Ovary (tissue), 9 donors: ENCODE results near the gene PRPF19. TPM values are rescaled to one million over a fixed set of nuclear protein-coding genes. Genes with fewer than 3 reads are reported as not detected.

Experiments
- DNase-seq, 5 donors: peaks; one replicate each; pipeline ENCODE4 v3.0.0-alpha.2; 2019 to 2020
- H3K27ac ChIP-seq, 2 donors: fragments of 200-600 bp; one replicate each; pipeline versions ENCODE4 v1.5.1 to v1.8.0; 2019 to 2022
- H3K27me3 ChIP-seq: fragments of 200-600 bp; one replicate; pipeline ENCODE4 v1.8.0; 2022
- H3K36me3 ChIP-seq: fragments of 200-600 bp; sonication (generic); one replicate; pipeline ENCODE4 v1.5.1; 2019
- H3K4me1 ChIP-seq: one replicate; pipeline ENCODE4 v1.8.1; 2013; ENCODE audit warnings: mild to moderate bottlenecking, moderate library complexity; ENCODE audit not compliant: insufficient read depth
- H3K4me3 ChIP-seq: fragments of 200-600 bp; sonication (generic); one replicate; pipeline ENCODE4 v1.5.1; 2017
- H3K9me3 ChIP-seq, 2 donors: fragments of 200-600 bp in 1 of 2; sonication (generic) in 1 of 2; one replicate each; pipeline versions ENCODE4 v1.5.1 to v1.8.1; 2013 to 2019; ENCODE audit warnings: mild to moderate bottlenecking in 1 of 2, moderate library complexity in 1 of 2
- CTCF ChIP-seq, 3 donors: fragments of 450-650 bp in 2 of 3; fragments of 200-600 bp in 1 of 3; IDR thresholded peaks; one replicate each; pipeline versions ENCODE4 v1.5.1 to v1.8.0; 2016 to 2022; ENCODE audit warnings: antibody characterized with exemption in 3 of 3, mild to moderate bottlenecking in 1 of 3
- EP300 ChIP-seq: sonication (generic); formaldehyde crosslinking; IDR thresholded peaks from one replicate; pipeline ENCODE4 v1.6.1; 2017; ENCODE audit warnings: antibody characterized with exemption
- POLR2A ChIP-seq: fragments of 450-650 bp; IDR thresholded peaks from one replicate; pipeline ENCODE4 v1.6.1; 2017; ENCODE audit warnings: antibody characterized with exemption, mild to moderate bottlenecking, moderate library complexity
- WGBS, 3 donors: extraction: QIAGEN DNeasy Blood & Tissue Kit in 1 of 3; methylation state at CpG; one replicate each; pipeline versions ENCODE4 v1.1.5 to v1.1.7; 2013 to 2017; 5-methylcytosine and 5-hydroxymethylcytosine counted together
- intact Hi-C, 4 donors: fragments of 100-400 bp; cut with DNase I; formaldehyde crosslinking; loops; one replicate each; pipeline versions ENCODE4 v1.11.0 to v1.15.1; 2022 to 2023
- polyA plus RNA-seq, 2 donors: library from polyadenylated mRNA; stranded (reverse); fragments of 200-250 nt in 1 of 2; fragments of 350-450 nt in 1 of 2; fragmentation: Illumina TruSeq in 1 of 2; extraction: RNeasy Lipid Tissue Mini Kit (QIAGEN cat#74804) in 1 of 2; gene quantifications; one replicate each; pipeline ENCODE4 v1.2.3, GENCODE V29; 2013 to 2014
- total RNA-seq, 7 donors: library from RNA; depleted of rRNA in 2 of 7; stranded (reverse); fragments of >200 nt in 2 of 7; fragmentation: NEBNext Ultra II Directional in 3 of 7; extraction: Animal tissue kit (Norgen Biotek cat#: 25700) in 3 of 7; gene quantifications; one replicate each; pipeline versions ENCODE4 v1.1.0 to v1.2.4, GENCODE V29; 2016 to 2023
- donor health status: DM: no; HTN: no; CAD: no; lungs with moderate emphysema.
- donor health status: DM: no; HTN: no; CAD: no.
- donor health status: Bipolar disorder and iron deficiency.
- donor health status: DM: yes; HTN: yes; CAD: no.
- donor health status: DM: no; HTN: no; CAD: no.
- donor health status: DM: yes; HTN: yes; CAD: no.

PRPF19 gene
- total and polyA plus RNA-seq, 9 donors: 44.1 to 109 (median 91.6) TPM

GRCh38 chr11:60873533-60873932 is 32.9 kb downstream of the PRPF19 start:
- no peak overlapping the region for H3K4me3 ChIP-seq
- no peak for DNase-seq
- intact Hi-C loops: no loop called here
- no peaks in the 10 kb centered on the region for H3K36me3 ChIP-seq
- WGBS, 3 donors: 77 to 83% (median 81%) methylated on average over 12 of the region's 12 CpGs
- H3K27ac ChIP-seq: no peak overlapping the region
- TF ChIP-seq CTCF (IDR thresholded peaks at IDR 0.05): no peak
- no peak for TF ChIP-seq EP300
- TF ChIP-seq POLR2A: no peak
- peaks cover 6% of the 10 kb centered on the region for H3K4me1 ChIP-seq
- no peaks in the 10 kb centered on the region for H3K9me3 ChIP-seq
- H3K27me3 ChIP-seq: no peaks in the 10 kb centered on the region

- intact Hi-C loops: no loop called here
Observed at GRCh38 chr11:60872961-60873524, 33.3 kb downstream of the PRPF19 start.

GRCh38 chr11:60872124-60872960 is 34.0 kb downstream of the PRPF19 start:
- intact Hi-C loops: no loop called here
- Histone ChIP-seq H3K4me3 (no peak overlapping the region), H3K27ac (no peak overlapping the region), H3K27me3 (no peaks in the 10 kb centered on the region), H3K36me3 (no peaks in the 10 kb centered on the region), H3K9me3 (no peaks in the 10 kb centered on the region), H3K4me1 (peaks cover 2% of the 10 kb centered on the region)
- WGBS, 3 donors: 88 to 93% (median 89%) methylated on average over 6 of the region's 6 CpGs
- TF ChIP-seq EP300 (no peak), CTCF (IDR thresholded peaks at IDR 0.05) (no peak)
- DNase-seq: peak in 3 of 5 donors; percentile 51 to 69 (median 68)

More at GRCh38 chr11:60872961-60873524, 33.3 kb downstream of the PRPF19 start:
- Histone ChIP-seq H3K4me3 (no peak overlapping the region), H3K36me3 (no peaks in the 10 kb centered on the region), H3K4me1 (peaks cover 3% of the 10 kb centered on the region), H3K27ac (no peak overlapping the region), H3K27me3 (no peaks in the 10 kb centered on the region), H3K9me3 (no peaks in the 10 kb centered on the region)
- no peak for DNase-seq
- TF ChIP-seq POLR2A (no peak), EP300 (no peak), CTCF (IDR thresholded peaks at IDR 0.05) (no peak)
- WGBS, 3 donors: 60 to 71% (median 65%) methylated on average over 16 of the region's 16 CpGs

GRCh38 chr11:60871378-60872061 is 34.9 kb downstream of the PRPF19 start:
- H3K36me3 ChIP-seq: no peaks in the 10 kb centered on the region
- no peak overlapping the region for H3K4me3 ChIP-seq
- H3K9me3 ChIP-seq: no peaks in the 10 kb centered on the region
- 79 to 92% (median 81%) methylated on average over 7 of the region's 7 CpGs for WGBS, 3 donors
- no peak overlapping the region for H3K27ac ChIP-seq
- intact Hi-C loops: no loop called here
- no peak for TF ChIP-seq EP300
- TF ChIP-seq CTCF (IDR thresholded peaks at IDR 0.05): no peak
- no peak for TF ChIP-seq POLR2A
- no peak for DNase-seq
- no peaks in the 10 kb centered on the region for H3K27me3 ChIP-seq
- peaks cover 2% of the 10 kb centered on the region for H3K4me1 ChIP-seq
